Measurements from ENCODE around the gene MLC1. TPM values are rescaled to one million over a fixed set of nuclear protein-coding genes. Genes with fewer than 3 reads are reported as not detected.

Gene MLC1
- total RNA-seq, result under 0.01 TPM in 2 replicates

GRCh38 chr22:50085211-50085972 is at the start of gene MLC1:
Gene MLC1, minus strand, starts transcription at chr22:50085426. Its CDS starts 524 bp downstream, at chr22:50084902.
- no peak within 1 kb of the TSS for H3K4me3 ChIP-seq (ENCODE audit: low read depth, low read length)
- TF ChIP-seq CTCF (IDR thresholded peaks at IDR 0.05; ENCODE audit: insufficient read depth, low read depth, low read length), result no peak
- DNase-seq (ENCODE audit: low read depth), result peak; percentile 55

- H3K4me3 ChIP-seq (ENCODE audit: low read depth, low read length), result no peak overlapping the region
- TF ChIP-seq CTCF (IDR thresholded peaks at IDR 0.05; ENCODE audit: insufficient read depth, low read depth, low read length), result no peak
- no peak for DNase-seq (ENCODE audit: low read depth)
Observed at GRCh38 chr22:50134481-50134880, 49.3 kb upstream of the MLC1 start.

GRCh38 chr22:50131894-50132293 is 46.7 kb upstream of the MLC1 start:
- no peak for DNase-seq (ENCODE audit: low read depth)
- no peak for TF ChIP-seq CTCF (IDR thresholded peaks at IDR 0.05; ENCODE audit: insufficient read depth, low read depth, low read length)
- H3K4me3 ChIP-seq (ENCODE audit: low read depth, low read length), result no peak overlapping the region

GRCh38 chr22:50129121-50129736 is 44.0 kb upstream of the MLC1 start:
- H3K4me3 ChIP-seq (ENCODE audit: low read depth, low read length), result no peak overlapping the region
- TF ChIP-seq CTCF (IDR thresholded peaks at IDR 0.05; ENCODE audit: insufficient read depth, low read depth, low read length), result no peak
- peak; percentile 79 for DNase-seq (ENCODE audit: low read depth)

- no peak for TF ChIP-seq CTCF (IDR thresholded peaks at IDR 0.05; ENCODE audit: insufficient read depth, low read depth, low read length)
- no peak overlapping the region for H3K4me3 ChIP-seq (ENCODE audit: low read depth, low read length)
Observed at GRCh38 chr22:50125029-50125428, 39.8 kb upstream of the MLC1 start.

GRCh38 chr22:50123119-50123518 is 37.9 kb upstream of the MLC1 start:
- TF ChIP-seq CTCF (IDR thresholded peaks at IDR 0.05; ENCODE audit: insufficient read depth, low read depth, low read length), result no peak
- no peak for DNase-seq (ENCODE audit: low read depth)
- no peak overlapping the region for H3K4me3 ChIP-seq (ENCODE audit: low read depth, low read length)

More at GRCh38 chr22:50125029-50125428, 39.8 kb upstream of the MLC1 start:
- DNase-seq (ENCODE audit: low read depth), result no peak
